Dermis microvascular lymphatic vessel endothelial cell (primary cell): ENCODE measurements around the gene ENDOV. TPM values are rescaled to one million over a fixed set of nuclear protein-coding genes. Genes with fewer than 3 reads are reported as not detected.

ENCODE experiments used
- DNase-seq, 2 donors: peaks; one replicate each; pipeline versions ENCODE4 v3.0.0 to v3.0.0-alpha.2; 2010; ENCODE audit warnings: low read depth in 2 of 2
- total RNA-seq: library from RNA; depleted of rRNA; stranded (reverse); fragments of >200 nt; gene quantifications from 2 replicates; pipeline ENCODE4 v1.2.1, GENCODE V29; 2014

Gene ENDOV
- total RNA-seq, 1 donor from 2014 or later, result 19.6 TPM

DNA sequence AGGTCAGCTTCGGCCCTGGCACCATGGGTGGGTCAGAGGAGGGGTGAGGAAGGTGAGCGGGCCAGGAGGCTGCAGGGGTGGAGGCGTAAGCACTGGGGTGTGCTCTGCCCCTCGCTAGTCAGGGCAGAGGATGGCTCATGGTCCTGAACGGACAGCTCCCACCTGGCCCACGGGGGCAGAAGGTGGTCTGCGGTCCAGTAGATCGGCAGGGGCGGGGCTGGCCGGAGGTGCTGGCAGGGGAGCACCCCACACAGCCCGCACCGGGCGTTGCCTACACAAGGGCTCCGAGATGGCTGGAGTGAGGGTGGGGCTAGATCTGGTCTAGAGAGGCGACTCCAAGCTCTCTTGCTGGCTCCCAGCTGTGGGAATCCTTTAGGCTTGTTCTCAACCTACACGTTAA lies 53.3 kb downstream of the ENDOV start:
- DNase-seq, result no peak

- no peak for DNase-seq
Measured at GRCh38 chr17:80468781-80469493, 54.0 kb downstream of the ENDOV start.

DNA sequence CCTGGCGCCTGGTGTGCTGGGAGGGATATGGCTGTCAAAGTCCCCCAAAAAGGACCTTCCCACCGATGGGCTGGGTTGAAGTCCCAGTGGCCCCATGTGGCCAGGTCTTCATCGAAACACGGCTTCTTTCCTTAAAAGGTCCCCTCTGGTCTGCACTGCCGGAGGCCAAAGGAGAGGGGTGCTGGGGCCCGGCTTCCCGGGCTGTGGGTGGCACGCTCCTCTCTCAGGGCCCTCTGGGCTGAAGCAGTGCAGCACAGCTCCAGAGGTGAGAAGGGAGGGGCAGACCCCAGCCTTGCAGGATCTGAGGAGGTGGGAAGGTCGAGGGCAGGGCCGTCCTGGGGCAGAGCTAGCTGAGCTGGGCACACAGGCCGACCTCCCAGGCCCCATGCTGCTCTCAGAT lies 54.7 kb downstream of the ENDOV start:
- DNase-seq, result no peak

GRCh38 chr17:80470603-80471002 lies 55.6 kb downstream of the ENDOV start:
- DNase-seq, result no peak

- DNase-seq, result no peak
Measured at GRCh38 chr17:80471922-80472321, 57.0 kb downstream of the ENDOV start.

GRCh38 chr17:80472996-80473395 lies 58.0 kb downstream of the ENDOV start:
- no peak for DNase-seq

GRCh38 chr17:80473701-80474100 lies 58.7 kb downstream of the ENDOV start:
- DNase-seq, result no peak

DNA sequence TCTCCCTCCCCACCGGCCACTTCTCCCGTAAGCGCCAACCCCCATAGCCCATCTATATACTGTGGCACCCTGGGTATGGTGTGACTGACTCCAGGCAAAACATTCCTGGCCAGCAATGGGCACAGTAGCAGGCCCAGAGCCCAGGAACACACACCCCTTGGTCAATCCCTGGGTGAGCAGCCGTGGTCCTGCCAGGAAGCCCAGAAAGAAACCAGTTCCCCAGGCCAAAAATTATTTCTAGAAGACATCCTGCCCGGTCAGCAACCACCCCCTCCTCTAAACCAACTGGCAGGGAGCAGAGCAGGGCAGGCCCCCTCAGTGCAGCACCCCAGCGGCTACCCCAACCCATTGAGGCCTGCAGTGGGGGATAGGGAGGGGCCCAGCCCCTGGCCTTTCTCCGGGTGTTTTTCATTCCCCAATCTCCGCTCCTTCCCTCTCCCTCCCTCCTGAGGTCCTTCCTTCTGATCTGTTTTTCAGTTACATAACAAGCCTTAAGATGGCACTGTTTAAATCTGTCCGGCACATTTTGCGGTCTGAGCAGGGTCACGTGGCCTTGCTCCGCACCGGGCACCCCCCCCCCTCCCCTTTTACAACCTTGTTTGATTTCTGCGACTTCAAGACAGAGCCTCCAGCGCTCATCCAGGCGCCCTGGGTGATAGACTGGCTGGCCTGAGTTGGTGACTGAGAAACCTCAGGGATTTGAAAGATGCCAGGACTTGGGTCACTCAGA lies 59.4 kb downstream of the ENDOV start:
- peak in 1 of 2 donors; percentile 33 for DNase-seq

- DNase-seq, result no peak
Measured at GRCh38 chr17:80474961-80475909, 60.3 kb downstream of the ENDOV start.

- peak in 1 of 2 donors; percentile 45 for DNase-seq
Measured at GRCh38 chr17:80475910-80476876, 61.2 kb downstream of the ENDOV start, which contains the start of gene NPTX1. Gene NPTX1, minus strand, starts transcription at chr17:80476607. Its CDS starts 161 bp downstream, at chr17:80476446.

- DNase-seq, result no peak
Measured at GRCh38 chr17:80476877-80477646, 62.1 kb downstream of the ENDOV start.

GRCh38 chr17:80477647-80478478 lies 62.9 kb downstream of the ENDOV start:
- peak in 1 of 2 donors; percentile 50 for DNase-seq

DNA sequence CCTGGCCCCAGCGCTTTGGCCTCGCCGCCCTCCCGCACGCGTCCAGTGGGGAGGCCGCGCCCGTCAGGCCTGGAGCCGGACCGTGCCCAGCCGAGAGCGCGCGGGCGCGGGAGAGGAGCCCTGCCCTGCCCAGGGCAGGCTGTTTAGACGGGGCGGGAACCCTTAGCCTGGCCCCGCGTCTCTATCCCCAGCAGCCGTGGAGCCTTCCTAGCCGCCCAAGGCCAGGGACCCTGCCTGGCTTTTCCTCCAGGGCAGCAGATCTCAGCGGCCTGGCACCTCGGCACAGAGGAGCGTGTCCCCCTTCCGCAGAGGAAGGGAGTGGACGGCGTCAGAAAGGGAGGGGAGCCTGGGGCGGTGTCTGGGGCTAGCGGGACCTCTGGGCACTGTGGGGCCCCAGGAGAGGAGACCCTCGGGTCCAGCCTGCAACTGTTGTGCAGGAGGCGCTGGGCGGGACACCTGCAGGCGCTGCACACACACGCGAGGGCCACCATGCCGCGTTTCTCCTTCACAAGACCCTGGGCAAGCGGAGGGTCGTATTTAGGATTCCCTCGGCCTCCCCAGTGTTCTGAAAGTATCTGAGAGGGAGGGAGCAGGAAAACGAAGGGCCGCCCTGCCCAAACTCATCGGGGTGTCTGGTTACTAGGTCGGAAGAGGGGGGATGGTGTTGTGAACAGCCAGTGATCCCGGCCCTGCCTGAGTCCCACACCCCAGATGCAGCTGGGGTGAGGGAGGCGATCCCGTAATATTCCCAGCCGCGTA lies 63.7 kb downstream of the ENDOV start:
- no peak for DNase-seq

- no peak for DNase-seq
Measured at GRCh38 chr17:80479246-80479566, 64.2 kb downstream of the ENDOV start.

DNA sequence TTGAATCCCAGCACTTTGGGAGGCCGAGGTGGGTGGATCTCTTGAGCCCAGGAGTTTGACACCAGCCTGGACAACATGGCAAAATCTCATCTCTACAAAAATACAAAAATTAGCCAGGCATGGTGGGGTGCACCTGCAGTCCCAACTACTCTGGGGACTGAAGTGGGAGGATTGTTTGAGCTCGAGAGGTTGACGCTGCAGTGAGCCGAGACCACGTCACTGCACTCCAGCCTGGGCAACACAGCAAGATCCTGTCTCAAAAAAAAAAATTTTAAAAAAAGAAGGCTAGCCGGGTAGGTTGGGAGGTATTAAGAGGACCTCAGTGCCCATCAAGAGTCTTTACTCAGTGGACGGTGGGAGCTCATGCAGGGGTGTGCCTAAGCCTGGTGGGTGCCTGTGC lies 65.3 kb downstream of the ENDOV start:
- DNase-seq, result no peak

GRCh38 chr17:80481284-80482057 lies 66.5 kb downstream of the ENDOV start:
- DNase-seq, result no peak

GRCh38 chr17:80482058-80482318 lies 67.0 kb downstream of the ENDOV start:
- DNase-seq, result no peak
